HEK293 (cell line): ENCODE data around the gene LYPLA2.

ENCODE experiments used
- HOXA7 ChIP-seq: sonication (generic); formaldehyde crosslinking; IDR thresholded peaks from 2 replicates; pipeline ENCODE4 v1.8.1; 2022; ENCODE audit warnings: missing genetic modification reagents, borderline replicate concordance
- PRDM10 ChIP-seq: fragments of 450-650 bp; formaldehyde crosslinking; IDR thresholded peaks from 2 replicates; pipeline ENCODE4 v1.5.1; 2016; ENCODE audit warnings: missing biosample characterization, missing genetic modification characterization
- ZBTB10 ChIP-seq: fragments of 450-650 bp; formaldehyde crosslinking; IDR thresholded peaks from 2 replicates; pipeline ENCODE4 v1.5.1; 2016; ENCODE audit warnings: missing biosample characterization, missing genetic modification characterization
- ZBTB17 ChIP-seq: fragments of 450-650 bp; formaldehyde crosslinking; IDR thresholded peaks from 2 replicates; pipeline ENCODE4 v1.5.1; 2016; ENCODE audit warnings: missing biosample characterization, missing genetic modification characterization
- ZNF148 ChIP-seq: fragments of 450-650 bp; formaldehyde crosslinking; IDR thresholded peaks from 2 replicates; pipeline ENCODE4 v1.5.0; 2017; ENCODE audit warnings: missing biosample characterization, missing genetic modification characterization, borderline replicate concordance
- ZNF335 ChIP-seq: fragments of 450-650 bp; formaldehyde crosslinking; conservative IDR thresholded peaks from 2 replicates; pipeline ENCODE4 v1.5.1; 2016; ENCODE audit warnings: missing biosample characterization, missing genetic modification characterization
- ZNF398 ChIP-seq: fragments of 450-650 bp; formaldehyde crosslinking; IDR thresholded peaks from 2 replicates; pipeline ENCODE4 v1.5.1; 2017; ENCODE audit warnings: missing biosample characterization, missing genetic modification characterization
- ZNF518A ChIP-seq: fragments of 450-650 bp; formaldehyde crosslinking; conservative IDR thresholded peaks from 2 replicates; pipeline ENCODE4 v1.5.1; 2016; ENCODE audit warnings: low read depth, missing biosample characterization, missing genetic modification characterization
- ZNF529 ChIP-seq: fragments of 450-650 bp; formaldehyde crosslinking; IDR thresholded peaks from 2 replicates; pipeline ENCODE4 v1.5.1; 2017; ENCODE audit warnings: missing genetic modification characterization, missing biosample characterization; ENCODE audit not compliant: insufficient replicate concordance
- ZNF561 ChIP-seq: fragments of 450-650 bp; IDR thresholded peaks from 2 replicates; pipeline ENCODE4 v1.5.1; 2018; ENCODE audit warnings: missing biosample characterization, missing genetic modification characterization, borderline replicate concordance
- ZNF580 ChIP-seq: fragments of 450-650 bp; formaldehyde crosslinking; IDR thresholded peaks from 2 replicates; pipeline ENCODE4 v1.5.1; 2016; ENCODE audit warnings: missing biosample characterization, missing genetic modification characterization
- ZNF585B ChIP-seq: fragments of 450-650 bp; formaldehyde crosslinking; IDR thresholded peaks from 2 replicates; pipeline ENCODE4 v1.5.1; 2016; ENCODE audit warnings: missing biosample characterization, missing genetic modification characterization
- ZNF600 ChIP-seq: fragments of 450-650 bp; formaldehyde crosslinking; IDR thresholded peaks from 2 replicates; pipeline ENCODE4 v1.5.1; 2016; ENCODE audit warnings: missing biosample characterization, missing genetic modification characterization
- ZNF670 ChIP-seq: fragments of 450-650 bp; formaldehyde crosslinking; IDR thresholded peaks from 2 replicates; pipeline ENCODE4 v1.5.1; 2016; ENCODE audit warnings: missing biosample characterization, missing genetic modification characterization, low read depth
- ZNF704 ChIP-seq: fragments of 450-650 bp; formaldehyde crosslinking; IDR thresholded peaks from 2 replicates; pipeline ENCODE4 v1.5.1; 2016; ENCODE audit warnings: missing biosample characterization, missing genetic modification characterization
- ZNF776 ChIP-seq: fragments of 450-650 bp; formaldehyde crosslinking; IDR thresholded peaks from 2 replicates; pipeline ENCODE4 v1.5.0; 2017; ENCODE audit warnings: missing biosample characterization, missing genetic modification characterization, borderline replicate concordance
- ZNF843 ChIP-seq: fragments of 450-650 bp; formaldehyde crosslinking; IDR thresholded peaks from 2 replicates; pipeline ENCODE4 v1.5.1; 2016; ENCODE audit warnings: missing biosample characterization, missing genetic modification characterization
- ZSCAN5A ChIP-seq: fragments of 450-650 bp; formaldehyde crosslinking; IDR thresholded peaks from 2 replicates; pipeline ENCODE4 v1.5.1; 2016; ENCODE audit warnings: missing biosample characterization, missing genetic modification characterization

The LYPLA2 gene

GRCh38 chr1:23790696-23791515, at the start of gene LYPLA2 (continued):
- TF ChIP-seq PRDM10 (tag by site-specific recombination) (no peak; the same call in none of the 2 replicates), ZNF580 (tag by site-specific recombination) (no peak), ZNF600 (tag by site-specific recombination) (no peak; the same call in 1 of the 2 replicates), ZSCAN5A (no peak), ZNF561 (peak; percentile 56; the same call in 1 of the 2 replicates), ZNF776 (tag by site-specific recombination) (no peak), ZNF704 (tag by site-specific recombination) (0 out of 2 replicates have a peak, but pooled peaks have one; percentile 52), ZNF335 (peak; percentile 2), ZNF670 (tag by site-specific recombination) (no peak), ZBTB10 (no peak), ZNF398 (peak; percentile 94), ZNF843 (tag by site-specific recombination) (0 out of 2 replicates have a peak, but pooled peaks have one; percentile 11), ZBTB17 (tag by site-specific recombination) (no peak; the same call in none of the 2 replicates), ZNF148 (tag by site-specific recombination) (no peak), ZNF585B (tag by site-specific recombination) (no peak), ZNF518A (tag by site-specific recombination) (peak; percentile 72), ZNF529 (tag by site-specific recombination) (no peak), HOXA7 (CRISPR knock-in tag) (no peak)
